HL-60 (cell line): ENCODE results near the gene PON3.

Source experiments
- CTCF ChIP-seq: IDR thresholded peaks from one replicate; pipeline ENCODE4 v1.5.1; 2011; ENCODE audit warnings: low read length, control low read depth, inconsistent platforms; ENCODE audit not compliant: insufficient read depth
- TF ChIP-seq, protein P1 (sequence below): IDR thresholded peaks from 2 replicates; pipeline ENCODE4 v1.6.1; 2012; ENCODE audit warnings: low read depth; ENCODE audit not compliant: insufficient replicate concordance

- TF ChIP-seq CTCF, result no peak
- TF ChIP-seq, protein P1, sequence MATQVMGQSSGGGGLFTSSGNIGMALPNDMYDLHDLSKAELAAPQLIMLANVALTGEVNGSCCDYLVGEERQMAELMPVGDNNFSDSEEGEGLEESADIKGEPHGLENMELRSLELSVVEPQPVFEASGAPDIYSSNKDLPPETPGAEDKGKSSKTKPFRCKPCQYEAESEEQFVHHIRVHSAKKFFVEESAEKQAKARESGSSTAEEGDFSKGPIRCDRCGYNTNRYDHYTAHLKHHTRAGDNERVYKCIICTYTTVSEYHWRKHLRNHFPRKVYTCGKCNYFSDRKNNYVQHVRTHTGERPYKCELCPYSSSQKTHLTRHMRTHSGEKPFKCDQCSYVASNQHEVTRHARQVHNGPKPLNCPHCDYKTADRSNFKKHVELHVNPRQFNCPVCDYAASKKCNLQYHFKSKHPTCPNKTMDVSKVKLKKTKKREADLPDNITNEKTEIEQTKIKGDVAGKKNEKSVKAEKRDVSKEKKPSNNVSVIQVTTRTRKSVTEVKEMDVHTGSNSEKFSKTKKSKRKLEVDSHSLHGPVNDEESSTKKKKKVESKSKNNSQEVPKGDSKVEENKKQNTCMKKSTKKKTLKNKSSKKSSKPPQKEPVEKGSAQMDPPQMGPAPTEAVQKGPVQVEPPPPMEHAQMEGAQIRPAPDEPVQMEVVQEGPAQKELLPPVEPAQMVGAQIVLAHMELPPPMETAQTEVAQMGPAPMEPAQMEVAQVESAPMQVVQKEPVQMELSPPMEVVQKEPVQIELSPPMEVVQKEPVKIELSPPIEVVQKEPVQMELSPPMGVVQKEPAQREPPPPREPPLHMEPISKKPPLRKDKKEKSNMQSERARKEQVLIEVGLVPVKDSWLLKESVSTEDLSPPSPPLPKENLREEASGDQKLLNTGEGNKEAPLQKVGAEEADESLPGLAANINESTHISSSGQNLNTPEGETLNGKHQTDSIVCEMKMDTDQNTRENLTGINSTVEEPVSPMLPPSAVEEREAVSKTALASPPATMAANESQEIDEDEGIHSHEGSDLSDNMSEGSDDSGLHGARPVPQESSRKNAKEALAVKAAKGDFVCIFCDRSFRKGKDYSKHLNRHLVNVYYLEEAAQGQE, result no peak
Measured at GRCh38 chr7:95434557-95435421, 38.6 kb upstream of the PON3 start, which contains the start of gene PON2.
